LNCAP (cell line): Measurements from ENCODE around the gene RASAL1.

Experiments
- CTCF ChIP-seq: fragments of 450-650 bp; IDR thresholded peaks from 2 replicates; pipeline ENCODE4 v1.5.1; 2017; ENCODE audit warnings: mild to moderate bottlenecking

The RASAL1 gene

GRCh38 chr12:113099364-113099763 is 36.2 kb downstream of the RASAL1 start:
- TF ChIP-seq CTCF: no peak

- TF ChIP-seq CTCF: peak; percentile 92
Measured at GRCh38 chr12:113098441-113099028, 37.0 kb downstream of the RASAL1 start.

- TF ChIP-seq CTCF: no peak
Measured at GRCh38 chr12:113097716-113098440, 37.7 kb downstream of the RASAL1 start.

GRCh38 chr12:113096675-113097461 is 38.7 kb downstream of the RASAL1 start:
- no peak for TF ChIP-seq CTCF

- no peak for TF ChIP-seq CTCF
Measured at GRCh38 chr12:113095405-113095804, 40.2 kb downstream of the RASAL1 start.

GRCh38 chr12:113094738-113095137 is 40.8 kb downstream of the RASAL1 start:
- TF ChIP-seq CTCF: no peak

GRCh38 chr12:113093409-113094101 is 42.0 kb downstream of the RASAL1 start:
- TF ChIP-seq CTCF: no peak
